CD4-positive, alpha-beta T cell treated with Interferon gamma for 1 hour (primary cell): ENCODE results near the gene TSFM.

Experiments
- DNase-seq: peaks from one replicate; pipeline ENCODE4 v3.0.0-alpha.2; 2020

Gene TSFM

GRCh38 chr12:57782243-57782607 is 362 bp upstream of the TSFM start:
- DNase-seq = no peak

GRCh38 chr12:57783466-57783801 is 847 bp downstream of the TSFM start:
- DNase-seq = no peak

- no peak for DNase-seq
Observed at GRCh38 chr12:57783861-57784260, 1.3 kb downstream of the TSFM start.

GRCh38 chr12:57793920-57794319 is 11.3 kb downstream of the TSFM start:
- no peak for DNase-seq

- no peak for DNase-seq
Observed at GRCh38 chr12:57795354-57795753, 12.8 kb downstream of the TSFM start.

- no peak for DNase-seq
Observed at GRCh38 chr12:57796996-57797395, 14.4 kb downstream of the TSFM start.

- no peak for DNase-seq
Observed at GRCh38 chr12:57797933-57798332, 15.3 kb downstream of the TSFM start.

GRCh38 chr12:57800965-57801364 is 18.4 kb downstream of the TSFM start:
- DNase-seq = no peak

- DNase-seq = no peak
Observed at GRCh38 chr12:57802607-57803006, 20.0 kb downstream of the TSFM start.

GRCh38 chr12:57803319-57803893 is 20.8 kb downstream of the TSFM start:
- DNase-seq = no peak

- DNase-seq = no peak
Observed at GRCh38 chr12:57806677-57807076, 24.1 kb downstream of the TSFM start.

- no peak for DNase-seq
Observed at GRCh38 chr12:57807285-57807684, 24.7 kb downstream of the TSFM start.

GRCh38 chr12:57808351-57808750 is 25.8 kb downstream of the TSFM start:
- no peak for DNase-seq

- no peak for DNase-seq
Observed at GRCh38 chr12:57809425-57809824, 26.8 kb downstream of the TSFM start.

- DNase-seq = no peak
Observed at GRCh38 chr12:57810450-57810849, 27.9 kb downstream of the TSFM start.

GRCh38 chr12:57811028-57811755 is 28.6 kb downstream of the TSFM start:
- DNase-seq = no peak

GRCh38 chr12:57813111-57813970 is 30.8 kb downstream of the TSFM start:
- no peak for DNase-seq

GRCh38 chr12:57813971-57814772 is 31.6 kb downstream of the TSFM start:
- no peak for DNase-seq

GRCh38 chr12:57815177-57816000 is 32.8 kb downstream of the TSFM start:
- no peak for DNase-seq

- no peak for DNase-seq
Observed at GRCh38 chr12:57816001-57816854, 33.6 kb downstream of the TSFM start.

GRCh38 chr12:57816855-57817151 is 34.2 kb downstream of the TSFM start:
- DNase-seq = no peak
